ENCODE measurements around the gene AQP12A.

- TF ChIP-seq GATA2 (IDR thresholded peaks at IDR 0.05; ENCODE audit: low read depth, low read length) (no peak), GATA3 (IDR thresholded peaks at IDR 0.05; ENCODE audit: low read depth, low read length) (no peak)
Measured at GRCh38 chr2:240732911-240733622, 41.4 kb downstream of the AQP12A start.
